ENCODE data around the gene NAV2. TPM values are rescaled to one million over a fixed set of nuclear protein-coding genes. Genes with fewer than 3 reads are reported as not detected.

NAV2 gene
- total RNA-seq, 1 experiment from 2014 or later: 2.1 TPM

DNA sequence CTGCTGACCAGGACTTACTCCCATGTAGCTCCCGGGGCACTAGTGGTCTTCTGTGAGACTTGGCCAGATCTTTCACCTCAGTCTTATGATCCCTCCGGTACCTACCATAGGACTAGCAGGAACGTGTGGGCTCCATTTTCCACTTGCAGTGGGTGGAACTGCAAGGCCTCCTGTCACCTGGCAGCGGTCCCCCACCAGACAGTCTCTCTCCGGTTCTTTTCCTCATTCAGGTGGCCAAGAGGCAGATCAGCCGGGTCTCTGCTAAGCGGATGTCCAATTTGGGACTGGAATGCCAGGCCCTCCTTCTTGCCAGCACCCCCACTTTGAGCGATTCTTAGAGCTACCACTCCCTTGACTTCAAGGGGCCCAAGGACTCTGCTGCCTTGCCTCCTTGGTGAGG lies 158.9 kb downstream of the NAV2 start:
- no peak for DNase-seq (ENCODE audit: low read depth, low spot score)
- Histone ChIP-seq H3K79me2 (ENCODE audit: insufficient read depth, low read length) (no peaks in the 10 kb centered on the region), H3K4me1 (ENCODE audit: control insufficient read depth in 1 of 2, insufficient read depth in 2 of 2, low read length in 2 of 2) (no peaks in the 10 kb centered on the region), H3K36me3 (ENCODE audit: control insufficient read depth in 1 of 2, insufficient read depth in 2 of 2, low read length in 2 of 2) (no peaks in the 10 kb centered on the region), H4K20me1 (ENCODE audit: insufficient read depth) (no peaks in the 10 kb centered on the region), H3K27ac (ENCODE audit: low read depth, low read length) (no peak overlapping the region), H3K4me2 (ENCODE audit: low read length) (no peak overlapping the region), H3K9me2 (ENCODE audit: insufficient read depth) (no peaks in the 10 kb centered on the region), H3K9me3 (ENCODE audit: control insufficient read depth in 1 of 2, insufficient read depth in 1 of 2, low read depth in 1 of 2, low read length in 2 of 2) (no peaks in the 10 kb centered on the region), H3K27me3 (ENCODE audit: insufficient read depth, low read length) (no peaks in the 10 kb centered on the region), H3K4me3 (replicated peaks in 1 of 2; ENCODE audit: low read depth in 1 of 2, low read length in 2 of 2) (no peak overlapping the region), H3K9ac (ENCODE audit: low read length) (no peak overlapping the region), H2AFZ (ENCODE audit: low read depth, low read length, poor library complexity, severe bottlenecking) (no peak overlapping the region)
- TF ChIP-seq, protein P1, sequence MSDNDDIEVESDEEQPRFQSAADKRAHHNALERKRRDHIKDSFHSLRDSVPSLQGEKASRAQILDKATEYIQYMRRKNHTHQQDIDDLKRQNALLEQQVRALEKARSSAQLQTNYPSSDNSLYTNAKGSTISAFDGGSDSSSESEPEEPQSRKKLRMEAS (IDR thresholded peaks at IDR 0.05): no peak
- TF ChIP-seq, protein P2, sequence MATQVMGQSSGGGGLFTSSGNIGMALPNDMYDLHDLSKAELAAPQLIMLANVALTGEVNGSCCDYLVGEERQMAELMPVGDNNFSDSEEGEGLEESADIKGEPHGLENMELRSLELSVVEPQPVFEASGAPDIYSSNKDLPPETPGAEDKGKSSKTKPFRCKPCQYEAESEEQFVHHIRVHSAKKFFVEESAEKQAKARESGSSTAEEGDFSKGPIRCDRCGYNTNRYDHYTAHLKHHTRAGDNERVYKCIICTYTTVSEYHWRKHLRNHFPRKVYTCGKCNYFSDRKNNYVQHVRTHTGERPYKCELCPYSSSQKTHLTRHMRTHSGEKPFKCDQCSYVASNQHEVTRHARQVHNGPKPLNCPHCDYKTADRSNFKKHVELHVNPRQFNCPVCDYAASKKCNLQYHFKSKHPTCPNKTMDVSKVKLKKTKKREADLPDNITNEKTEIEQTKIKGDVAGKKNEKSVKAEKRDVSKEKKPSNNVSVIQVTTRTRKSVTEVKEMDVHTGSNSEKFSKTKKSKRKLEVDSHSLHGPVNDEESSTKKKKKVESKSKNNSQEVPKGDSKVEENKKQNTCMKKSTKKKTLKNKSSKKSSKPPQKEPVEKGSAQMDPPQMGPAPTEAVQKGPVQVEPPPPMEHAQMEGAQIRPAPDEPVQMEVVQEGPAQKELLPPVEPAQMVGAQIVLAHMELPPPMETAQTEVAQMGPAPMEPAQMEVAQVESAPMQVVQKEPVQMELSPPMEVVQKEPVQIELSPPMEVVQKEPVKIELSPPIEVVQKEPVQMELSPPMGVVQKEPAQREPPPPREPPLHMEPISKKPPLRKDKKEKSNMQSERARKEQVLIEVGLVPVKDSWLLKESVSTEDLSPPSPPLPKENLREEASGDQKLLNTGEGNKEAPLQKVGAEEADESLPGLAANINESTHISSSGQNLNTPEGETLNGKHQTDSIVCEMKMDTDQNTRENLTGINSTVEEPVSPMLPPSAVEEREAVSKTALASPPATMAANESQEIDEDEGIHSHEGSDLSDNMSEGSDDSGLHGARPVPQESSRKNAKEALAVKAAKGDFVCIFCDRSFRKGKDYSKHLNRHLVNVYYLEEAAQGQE (IDR thresholded peaks at IDR 0.05; ENCODE audit: low read depth): no peak
- no peak for TF ChIP-seq RAD21 (IDR thresholded peaks at IDR 0.05; ENCODE audit: low read depth)
- TF ChIP-seq, protein P3, sequence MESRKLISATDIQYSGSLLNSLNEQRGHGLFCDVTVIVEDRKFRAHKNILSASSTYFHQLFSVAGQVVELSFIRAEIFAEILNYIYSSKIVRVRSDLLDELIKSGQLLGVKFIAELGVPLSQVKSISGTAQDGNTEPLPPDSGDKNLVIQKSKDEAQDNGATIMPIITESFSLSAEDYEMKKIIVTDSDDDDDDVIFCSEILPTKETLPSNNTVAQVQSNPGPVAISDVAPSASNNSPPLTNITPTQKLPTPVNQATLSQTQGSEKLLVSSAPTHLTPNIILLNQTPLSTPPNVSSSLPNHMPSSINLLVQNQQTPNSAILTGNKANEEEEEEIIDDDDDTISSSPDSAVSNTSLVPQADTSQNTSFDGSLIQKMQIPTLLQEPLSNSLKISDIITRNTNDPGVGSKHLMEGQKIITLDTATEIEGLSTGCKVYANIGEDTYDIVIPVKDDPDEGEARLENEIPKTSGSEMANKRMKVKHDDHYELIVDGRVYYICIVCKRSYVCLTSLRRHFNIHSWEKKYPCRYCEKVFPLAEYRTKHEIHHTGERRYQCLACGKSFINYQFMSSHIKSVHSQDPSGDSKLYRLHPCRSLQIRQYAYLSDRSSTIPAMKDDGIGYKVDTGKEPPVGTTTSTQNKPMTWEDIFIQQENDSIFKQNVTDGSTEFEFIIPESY (IDR thresholded peaks at IDR 0.05; ENCODE audit: extremely low read depth, insufficient replicate concordance, low read length): no peak
- no peak for TF ChIP-seq CTCF (IDR thresholded peaks at IDR 0.05 in 2 of 3, conservative IDR thresholded peaks at IDR 0.05 in 1 of 3; ENCODE audit: borderline replicate concordance in 1 of 3, insufficient read depth in 1 of 3, low read depth in 2 of 3, low read length in 2 of 3)
- no peak for TF ChIP-seq FOSL1 (IDR thresholded peaks at IDR 0.05; ENCODE audit: low read depth)
- TF ChIP-seq TCF7L2 (IDR thresholded peaks at IDR 0.05; ENCODE audit: borderline replicate concordance, extremely low read depth, insufficient read depth, insufficient read length): no peak
- no peak for TF ChIP-seq ELF1 (IDR thresholded peaks at IDR 0.05; ENCODE audit: borderline replicate concordance, low read depth)
- TF ChIP-seq EZH2 (IDR thresholded peaks at IDR 0.05): no peak
- TF ChIP-seq EZH2phosphoT487 (IDR thresholded peaks at IDR 0.05; ENCODE audit: borderline replicate concordance): no peak
- TF ChIP-seq YY1 (IDR thresholded peaks at IDR 0.05; ENCODE audit: extremely low read depth, insufficient replicate concordance, low read depth, low read length): no peak
- no peak for TF ChIP-seq EGR1 (IDR thresholded peaks at IDR 0.05; ENCODE audit: low read depth)
- TF ChIP-seq ZNF274 (IDR thresholded peaks at IDR 0.05; ENCODE audit: low read depth, low read length): no peak
- no peak for TF ChIP-seq SRF (IDR thresholded peaks at IDR 0.05; ENCODE audit: low read depth)
- TF ChIP-seq ATF3 (IDR thresholded peaks at IDR 0.05): no peak
- TF ChIP-seq ZFX (IDR thresholded peaks at IDR 0.05): no peak
- no peak for ATAC-seq
- ChIA-PET CTCF (no interaction called here), RAD21 (ENCODE audit: low non-redundant PET in 1 of 2, low total read pairs in 2 of 2, uncharacterized antibody in 2 of 2, unreplicated experiment in 2 of 2) (no interaction called here), POLR2A (no interaction called here)
- no TSS peak for BruUV-seq (replicated peaks)
- intact Hi-C loops (cut with micrococcal nuclease): no loop called here

All from HCT116 (cell line).